Activated naive CD4-positive, alpha-beta T cell treated with anti-CD3 and anti-CD28 coated beads, Interleukin-2, amount 10 ng/mL, durations not matched to agents 7 days and 5 days (primary cell): Measurements from ENCODE around the gene EXOC4.

Source experiments
- CTCF ChIA-PET: fragments of 350-600 bp; sonication (Branson Sonifier 250); formaldehyde crosslinking; loops from one replicate; lab custom pipeline; 2021; ENCODE audit warnings: antibody characterized with exemption; lab: Charles Lee
- DNase-seq: peaks from one replicate; pipeline ENCODE4 v3.0.0-alpha.2; 2020
- H3K27ac Mint-ChIP-seq: one replicate; pipeline ENCODE4 v1.8.0; 2021; ENCODE audit warnings: mild to moderate bottlenecking, moderate library complexity, mixed read lengths
- H3K27me3 Mint-ChIP-seq: one replicate; pipeline ENCODE4 v1.8.0; 2021; ENCODE audit warnings: mild to moderate bottlenecking, mixed read lengths
- H3K36me3 Mint-ChIP-seq: one replicate; pipeline ENCODE4 v1.8.0; 2021; ENCODE audit warnings: mixed read lengths
- H3K4me1 Mint-ChIP-seq: one replicate; pipeline ENCODE4 v1.8.0; 2021; ENCODE audit warnings: mixed read lengths
- H3K4me3 Mint-ChIP-seq: one replicate; pipeline ENCODE4 v1.8.0; 2021; ENCODE audit warnings: mild to moderate bottlenecking, moderate library complexity, mixed read lengths
- H3K9me3 Mint-ChIP-seq: one replicate; pipeline ENCODE4 v1.8.0; 2021; ENCODE audit warnings: mixed read lengths

EXOC4 gene

DNA sequence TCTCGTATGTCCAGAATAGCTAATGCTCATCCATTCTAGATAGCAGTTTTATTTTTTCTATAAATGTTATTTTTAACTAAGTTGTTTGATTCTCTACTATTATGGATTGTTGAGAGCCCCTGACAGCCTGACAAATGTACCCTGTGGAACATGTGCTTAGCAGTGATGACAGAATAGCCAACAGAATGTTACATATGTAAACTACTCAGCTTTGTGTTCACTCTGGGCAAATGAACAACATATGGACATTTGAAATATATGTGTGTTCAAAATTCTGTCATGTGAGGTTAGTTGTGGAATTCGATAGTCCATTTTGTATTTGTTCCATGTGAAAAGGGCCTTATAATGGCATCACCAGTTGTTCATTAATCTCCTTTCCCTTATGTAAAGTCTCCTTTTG is 199.7 kb downstream of the EXOC4 start:
- Mint-ChIP-seq H3K27ac (no peak overlapping the region), H3K36me3 (no peaks in the 10 kb centered on the region), H3K4me3 (no peak overlapping the region), H3K4me1 (no peaks in the 10 kb centered on the region), H3K9me3 (no peaks in the 10 kb centered on the region), H3K27me3 (no peaks in the 10 kb centered on the region)
- no peak for DNase-seq
- CTCF ChIA-PET: no interaction called here

DNA sequence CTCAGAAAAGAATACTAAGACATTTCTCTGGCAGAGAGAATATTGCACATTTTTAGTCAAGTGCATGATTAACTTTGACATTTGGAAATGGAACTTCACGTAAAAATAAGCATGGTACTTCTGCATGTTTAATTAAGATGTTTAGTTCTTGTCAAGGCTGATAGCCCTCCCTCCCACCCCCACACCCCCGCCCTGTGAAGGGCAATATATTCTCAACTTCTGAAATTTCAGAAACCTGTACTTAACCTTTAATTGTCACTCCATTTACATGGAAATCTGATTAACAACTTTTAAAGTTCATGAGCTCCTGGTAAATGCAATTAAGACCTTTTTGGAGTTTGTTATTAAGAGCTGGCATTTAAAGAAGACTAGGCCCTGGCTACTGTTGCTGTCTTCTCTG is 205.8 kb downstream of the EXOC4 start:
- Mint-ChIP-seq H3K9me3 (no peaks in the 10 kb centered on the region), H3K27me3 (no peaks in the 10 kb centered on the region), H3K36me3 (no peaks in the 10 kb centered on the region), H3K4me1 (no peaks in the 10 kb centered on the region), H3K4me3 (no peak overlapping the region), H3K27ac (no peak overlapping the region)
- no peak for DNase-seq
- CTCF ChIA-PET: no interaction called here

GRCh38 chr7:133461421-133461820 is 208.5 kb downstream of the EXOC4 start:
- Mint-ChIP-seq H3K36me3 (peaks cover 4% of the 10 kb centered on the region), H3K27ac (no peak overlapping the region)

GRCh38 chr7:133475655-133476054 is 222.8 kb downstream of the EXOC4 start:
- CTCF ChIA-PET: no interaction called here
- peaks cover 5% of the 10 kb centered on the region for H3K36me3 Mint-ChIP-seq
- DNase-seq: no peak
- H3K9me3 Mint-ChIP-seq: peaks cover 2% of the 10 kb centered on the region
- H3K27ac Mint-ChIP-seq: no peak overlapping the region
- H3K4me1 Mint-ChIP-seq: no peaks in the 10 kb centered on the region
- no peaks in the 10 kb centered on the region for H3K27me3 Mint-ChIP-seq
- no peak overlapping the region for H3K4me3 Mint-ChIP-seq

More at GRCh38 chr7:133461421-133461820, 208.5 kb downstream of the EXOC4 start:
- peaks cover 5% of the 10 kb centered on the region for H3K9me3 Mint-ChIP-seq
- no peak for DNase-seq
- H3K27me3 Mint-ChIP-seq: no peaks in the 10 kb centered on the region
- H3K4me3 Mint-ChIP-seq: no peak overlapping the region
- no peaks in the 10 kb centered on the region for H3K4me1 Mint-ChIP-seq
- CTCF ChIA-PET: no interaction called here

- no peak for DNase-seq
- H3K4me3 Mint-ChIP-seq: no peak overlapping the region
- H3K27me3 Mint-ChIP-seq: no peaks in the 10 kb centered on the region
- peaks cover 12% of the 10 kb centered on the region for H3K36me3 Mint-ChIP-seq
- peaks cover 9% of the 10 kb centered on the region for H3K4me1 Mint-ChIP-seq
- H3K9me3 Mint-ChIP-seq: peaks cover 2% of the 10 kb centered on the region
- no peak overlapping the region for H3K27ac Mint-ChIP-seq
- CTCF ChIA-PET: no interaction called here
Measured at GRCh38 chr7:133477791-133478190, 224.9 kb downstream of the EXOC4 start.

GRCh38 chr7:133478591-133479135 is 225.8 kb downstream of the EXOC4 start:
- Mint-ChIP-seq H3K9me3 (no peaks in the 10 kb centered on the region), H3K4me3 (no peak overlapping the region), H3K27me3 (no peaks in the 10 kb centered on the region), H3K4me1 (peaks cover 16% of the 10 kb centered on the region), H3K27ac (no peak overlapping the region), H3K36me3 (peaks cover 10% of the 10 kb centered on the region)
- no peak for DNase-seq
- CTCF ChIA-PET: no interaction called here

GRCh38 chr7:133479456-133480065 is 226.7 kb downstream of the EXOC4 start:
- Mint-ChIP-seq H3K9me3 (no peaks in the 10 kb centered on the region), H3K27ac (no peak overlapping the region), H3K27me3 (no peaks in the 10 kb centered on the region), H3K4me1 (peaks cover 24% of the 10 kb centered on the region), H3K36me3 (peaks cover 13% of the 10 kb centered on the region), H3K4me3 (no peak overlapping the region)
- CTCF ChIA-PET: no interaction called here
- no peak for DNase-seq

DNA sequence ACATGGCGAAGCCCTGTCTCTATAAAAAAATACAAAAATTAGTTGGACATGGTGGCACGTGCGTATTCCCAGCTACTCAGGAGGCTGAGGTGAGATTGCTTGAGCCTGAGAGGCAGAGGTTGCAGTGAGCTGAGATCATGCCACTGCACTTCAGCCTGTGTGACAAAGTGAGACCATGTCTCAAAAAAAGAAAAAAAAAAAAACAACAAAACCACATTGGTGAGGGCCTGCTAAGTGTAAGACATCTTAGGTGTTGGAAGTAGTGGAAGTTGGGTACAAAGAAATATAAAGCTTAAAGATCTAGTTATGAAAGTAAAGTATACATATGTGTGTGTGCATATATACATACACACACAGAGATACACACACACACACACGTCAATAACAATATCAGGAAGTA is 228.0 kb downstream of the EXOC4 start:
- H3K36me3 Mint-ChIP-seq: peaks cover 16% of the 10 kb centered on the region
- no peaks in the 10 kb centered on the region for H3K27me3 Mint-ChIP-seq
- no peak for DNase-seq
- H3K27ac Mint-ChIP-seq: no peak overlapping the region
- CTCF ChIA-PET: interaction anchor here (1.4 kb wide), 1 partner anchor 9 kb away, joined by 3 read pairs; no protein-coding TSS in a partner anchor
- no peak overlapping the region for H3K4me3 Mint-ChIP-seq
- peaks cover 27% of the 10 kb centered on the region for H3K4me1 Mint-ChIP-seq
- no peaks in the 10 kb centered on the region for H3K9me3 Mint-ChIP-seq

DNA sequence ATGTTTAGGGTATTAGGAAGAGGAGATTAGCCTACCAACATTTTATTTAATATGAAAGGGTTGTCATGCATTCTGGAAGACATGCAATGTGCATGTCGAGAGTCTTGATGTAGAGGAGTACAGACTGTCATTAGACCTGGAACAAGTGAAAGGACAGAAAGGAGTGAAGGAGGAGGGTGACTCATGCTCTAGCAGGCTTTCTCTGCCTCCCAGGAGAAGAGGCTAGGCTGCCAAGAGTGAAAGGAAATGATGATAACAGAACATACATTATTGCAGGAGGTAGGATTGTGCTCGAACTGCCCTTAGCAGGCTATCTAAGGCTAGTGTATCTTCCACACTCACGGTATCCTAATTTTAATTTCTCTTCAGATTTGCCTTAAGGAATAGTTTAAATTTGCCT is 228.8 kb downstream of the EXOC4 start:
- no peaks in the 10 kb centered on the region for H3K27me3 Mint-ChIP-seq
- no peaks in the 10 kb centered on the region for H3K9me3 Mint-ChIP-seq
- H3K27ac Mint-ChIP-seq: peak overlapping the region; percentile 8
- CTCF ChIA-PET: no interaction called here
- no peak for DNase-seq
- H3K36me3 Mint-ChIP-seq: peaks cover 16% of the 10 kb centered on the region
- H3K4me1 Mint-ChIP-seq: peaks cover 27% of the 10 kb centered on the region
- H3K4me3 Mint-ChIP-seq: no peak overlapping the region

GRCh38 chr7:133482599-133482998 is 229.7 kb downstream of the EXOC4 start:
- Mint-ChIP-seq H3K4me1 (peaks cover 27% of the 10 kb centered on the region), H3K9me3 (no peaks in the 10 kb centered on the region), H3K27ac (no peak overlapping the region), H3K27me3 (no peaks in the 10 kb centered on the region), H3K36me3 (peaks cover 13% of the 10 kb centered on the region), H3K4me3 (no peak overlapping the region)
- CTCF ChIA-PET: interaction anchor here (0.6 kb wide), 1 partner anchor 1941 kb away, joined by 3 read pairs; no protein-coding TSS in a partner anchor
- DNase-seq: no peak

GRCh38 chr7:133484086-133484485 is 231.2 kb downstream of the EXOC4 start:
- no peaks in the 10 kb centered on the region for H3K9me3 Mint-ChIP-seq
- DNase-seq: peak; percentile 58
- H3K4me3 Mint-ChIP-seq: peak overlapping the region; percentile 37
- CTCF ChIA-PET: interaction anchor here (1.0 kb wide), 1 partner anchor 19 kb away, joined by 3 read pairs; no protein-coding TSS in a partner anchor
- H3K36me3 Mint-ChIP-seq: peaks cover 13% of the 10 kb centered on the region
- H3K4me1 Mint-ChIP-seq: peaks cover 27% of the 10 kb centered on the region
- H3K27ac Mint-ChIP-seq: peak overlapping the region; percentile 74
- no peaks in the 10 kb centered on the region for H3K27me3 Mint-ChIP-seq

DNA sequence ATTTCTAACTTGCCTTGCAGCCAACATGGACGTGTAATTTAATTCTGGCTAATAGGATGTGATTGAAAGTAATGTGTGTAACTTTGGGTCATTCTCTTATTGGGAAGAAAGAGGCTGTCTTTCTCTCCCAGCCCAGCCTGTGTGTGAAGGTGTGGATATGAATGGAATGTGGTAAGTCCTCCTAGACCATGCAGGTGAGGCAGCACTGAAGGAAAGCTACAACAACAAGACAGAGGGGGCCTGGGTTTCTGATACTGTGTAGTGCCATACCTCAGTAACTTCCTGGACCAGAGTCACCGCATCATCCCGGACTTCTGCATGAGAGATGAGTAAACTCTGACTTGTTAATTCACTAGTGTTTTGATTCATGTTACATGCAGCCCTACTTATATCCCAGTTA is 237.0 kb downstream of the EXOC4 start:
- H3K27me3 Mint-ChIP-seq: no peaks in the 10 kb centered on the region
- H3K27ac Mint-ChIP-seq: no peak overlapping the region
- no peaks in the 10 kb centered on the region for H3K9me3 Mint-ChIP-seq
- H3K36me3 Mint-ChIP-seq: peaks cover 8% of the 10 kb centered on the region
- CTCF ChIA-PET: interaction anchor here (1.1 kb wide), 1 partner anchor 9 kb away, joined by 3 read pairs; no protein-coding TSS in a partner anchor
- no peak overlapping the region for H3K4me3 Mint-ChIP-seq
- no peak for DNase-seq
- peaks cover 13% of the 10 kb centered on the region for H3K4me1 Mint-ChIP-seq

DNA sequence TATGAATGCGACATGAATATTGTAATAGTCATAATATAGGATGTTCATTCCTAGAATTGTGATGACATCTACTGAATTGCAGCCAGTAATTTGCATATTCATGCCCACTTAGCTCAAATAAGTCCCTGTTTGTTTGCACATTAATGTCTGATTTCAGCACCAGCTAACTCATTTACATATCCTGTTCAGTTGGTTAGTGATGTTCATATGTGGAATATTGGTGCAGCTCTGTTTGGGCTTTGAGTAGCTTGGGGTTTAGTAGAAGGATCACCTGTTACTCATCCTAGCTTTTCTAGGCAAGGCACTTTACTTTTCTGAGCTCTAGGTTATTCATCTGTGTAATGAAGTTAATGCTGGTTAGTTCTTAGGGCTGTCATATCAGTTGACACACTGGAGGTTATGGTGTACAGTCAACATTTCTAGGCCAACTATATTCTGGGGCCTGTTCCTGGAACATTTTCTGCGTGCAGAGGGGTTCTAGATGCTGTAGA is 238.4 kb downstream of the EXOC4 start:
- no peak overlapping the region for H3K4me3 Mint-ChIP-seq
- peaks cover 10% of the 10 kb centered on the region for H3K4me1 Mint-ChIP-seq
- no peaks in the 10 kb centered on the region for H3K27me3 Mint-ChIP-seq
- no peak for DNase-seq
- no peaks in the 10 kb centered on the region for H3K9me3 Mint-ChIP-seq
- peaks cover 5% of the 10 kb centered on the region for H3K36me3 Mint-ChIP-seq
- H3K27ac Mint-ChIP-seq: no peak overlapping the region
- CTCF ChIA-PET: no interaction called here

GRCh38 chr7:133491846-133492652 is 239.2 kb downstream of the EXOC4 start:
- H3K27me3 Mint-ChIP-seq: no peaks in the 10 kb centered on the region
- H3K9me3 Mint-ChIP-seq: no peaks in the 10 kb centered on the region
- H3K36me3 Mint-ChIP-seq: peaks cover 7% of the 10 kb centered on the region
- CTCF ChIA-PET: no interaction called here
- peaks cover 10% of the 10 kb centered on the region for H3K4me1 Mint-ChIP-seq
- DNase-seq: no peak
- H3K27ac Mint-ChIP-seq: no peak overlapping the region
- no peak overlapping the region for H3K4me3 Mint-ChIP-seq
